Aorta (tissue), 5 donors: ENCODE data around the gene GLRX. TPM values are rescaled to one million over a fixed set of nuclear protein-coding genes. Genes with fewer than 3 reads are reported as not detected.
"Not testable (repeated sequence)": the region's sequence is repeated elsewhere in the genome, so short reads cannot be mapped to it uniquely, and the experiment has no call there.

ENCODE experiments used
- ATAC-seq: fragments of 200-7000 bp; cut with Tn5 transposase; one replicate; pipeline ENCODE4 v1.9.1; 2022; ENCODE audit warnings: moderate library complexity; ENCODE audit not compliant: low FRiP score
- DNase-seq, 2 donors: peaks; one replicate each; pipeline ENCODE4 v3.0.0-alpha.2; 2020
- H3K27ac ChIP-seq, 2 donors: one replicate each; pipeline ENCODE4 v1.5.1; 2013; ENCODE audit warnings: low read length in 2 of 2, mild to moderate bottlenecking in 2 of 2, moderate library complexity in 2 of 2, control low read depth in 1 of 2, inconsistent platforms in 1 of 2, low read depth in 1 of 2
- H3K27me3 ChIP-seq, 2 donors: one replicate each; pipeline ENCODE4 v1.6.1; 2013; ENCODE audit warnings: control low read depth in 1 of 2, low read length in 1 of 2, mild to moderate bottlenecking in 1 of 2, moderate library complexity in 1 of 2; ENCODE audit not compliant: insufficient read depth in 2 of 2, control insufficient read depth in 1 of 2
- H3K36me3 ChIP-seq, 2 donors: one replicate each; pipeline ENCODE4 v1.6.1; 2013; ENCODE audit warnings: control low read depth in 1 of 2, low read length in 1 of 2, mild to moderate bottlenecking in 1 of 2; ENCODE audit not compliant: insufficient read depth in 2 of 2, control insufficient read depth in 1 of 2
- H3K4me1 ChIP-seq, 2 donors: one replicate each; pipeline ENCODE4 v1.6.1; 2013; ENCODE audit warnings: low read length in 2 of 2, control low read depth in 1 of 2, mild to moderate bottlenecking in 1 of 2, moderate library complexity in 1 of 2; ENCODE audit not compliant: insufficient read depth in 2 of 2, control insufficient read depth in 1 of 2
- H3K4me3 ChIP-seq, 2 donors: one replicate each; pipeline ENCODE4 v1.5.1; 2013; ENCODE audit warnings: low read length in 2 of 2, control low read depth in 1 of 2, mild to moderate bottlenecking in 1 of 2
- H3K9me3 ChIP-seq: one replicate; pipeline ENCODE4 v1.6.1; 2013; ENCODE audit warnings: mild to moderate bottlenecking, low read length; ENCODE audit not compliant: control insufficient read depth
- WGBS, 2 donors: extraction: QIAGEN DNeasy Blood & Tissue Kit; methylation state at CpG; one replicate each; pipeline ENCODE4 v1.1.7; 2013; 5-methylcytosine and 5-hydroxymethylcytosine counted together
- intact Hi-C, 2 donors: fragments of 100-400 bp; cut with DNase I; formaldehyde crosslinking; loops; one replicate each; pipeline versions ENCODE4 v1.14.2 to v1.15.0; 2022
- long read RNA-seq, 2 donors: library from polyadenylated mRNA; unstranded; transcript quantifications; one replicate each; pipeline ENCODE4 v2.0.0, GENCODE V29; 2020 to 2021
- polyA plus RNA-seq, 2 donors: library from polyadenylated mRNA; stranded (reverse); fragments of 200-250 nt; gene quantifications; one replicate each; pipeline ENCODE4 v1.2.3, GENCODE V29; 2013
- total RNA-seq, 2 donors: library from RNA; stranded (reverse); fragmentation: NEBNext Ultra II Directional; extraction: Animal tissue kit (Norgen Biotek cat#: 25700); gene quantifications; one replicate each; pipeline ENCODE4 v1.2.1, GENCODE V29; 2021
- donor health status: healthy with polysubstance abuse.
- donor health status: Bipolar disorder and iron deficiency.
- donor health status: DM: no; HTN: no; CAD: no.
- donor health status: DM: no; HTN: no; CAD: no.
- donor health status: DM: yes; HTN: yes; CAD: no.

Gene GLRX, protein sequence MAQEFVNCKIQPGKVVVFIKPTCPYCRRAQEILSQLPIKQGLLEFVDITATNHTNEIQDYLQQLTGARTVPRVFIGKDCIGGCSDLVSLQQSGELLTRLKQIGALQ
- total RNA-seq (10 to 100 TPM; 38.5 to 44.7 TPM), polyA plus RNA-seq (100 to 1,000 TPM in 1 of 2 donors, 10 to 100 TPM in 1; 68.6 to 161 TPM)
- long read RNA-seq, donor 1, transcript GLRX-202 (3 exons, 1,366 nt): minor isoform, 7 of 68 reads
- long read RNA-seq, donor 1, transcript GLRX-201 (3 exons, 1,211 nt): major isoform, 44 of 68 reads
- long read RNA-seq, donor 1, transcript GLRX-204 (2 exons, 3,407 nt): minor isoform, 6 of 68 reads
- long read RNA-seq, donor 1, partial matches to known transcripts: 0 of 68 reads
- long read RNA-seq, donor 1, other reads (novel, unspliced or antisense): 5 of 68 reads
- long read RNA-seq, donor 2, transcript GLRX-201 (3 exons, 1,211 nt): major isoform, 13 of 32 reads
- long read RNA-seq, donor 2, partial matches to known transcripts: 0 of 32 reads
- long read RNA-seq, donor 2, other reads (novel, unspliced or antisense): 16 of 32 reads

- Histone ChIP-seq H3K27me3 (no peaks in the 10 kb centered on the region), H3K36me3 (no peaks in the 10 kb centered on the region), H3K4me3 (peak within 1 kb of the TSS; percentile 56 to 99), H3K27ac (peak within 1 kb of the TSS; percentile 79 to 83), H3K9me3 (no peaks in the 10 kb centered on the region), H3K4me1 (peaks cover 3 to 6% of the 10 kb centered on the region in 2 donors)
- WGBS, 2 donors: 0% methylated on average over 8 of the region's 8 CpGs
- ATAC-seq (peak; percentile 85), DNase-seq (peak; percentile 80 to 82)
- intact Hi-C loops: no loop called here
Observed at GRCh38 chr5:95822542-95823181, at the start of gene GLRX. TSS of gene GLRX (minus strand) at chr5:95822726. CDS start at chr5:95822662, 64 bp downstream.

GRCh38 chr5:95871146-95871806 is 48.8 kb upstream of the GLRX start:
- Histone ChIP-seq H3K27ac (peak overlapping the region in 1 of 2 donors; percentile 59), H3K27me3 (no peaks in the 10 kb centered on the region), H3K4me1 (peaks cover 2 to 3% of the 10 kb centered on the region in 2 donors), H3K36me3 (no peaks in the 10 kb centered on the region), H3K4me3 (no peak overlapping the region), H3K9me3 (no peaks in the 10 kb centered on the region)
- ATAC-seq (no peak), DNase-seq (no peak)
- intact Hi-C loops: no loop called here
- WGBS, 2 donors: 97 to 99% methylated on average over 9 of the region's 9 CpGs

DNA sequence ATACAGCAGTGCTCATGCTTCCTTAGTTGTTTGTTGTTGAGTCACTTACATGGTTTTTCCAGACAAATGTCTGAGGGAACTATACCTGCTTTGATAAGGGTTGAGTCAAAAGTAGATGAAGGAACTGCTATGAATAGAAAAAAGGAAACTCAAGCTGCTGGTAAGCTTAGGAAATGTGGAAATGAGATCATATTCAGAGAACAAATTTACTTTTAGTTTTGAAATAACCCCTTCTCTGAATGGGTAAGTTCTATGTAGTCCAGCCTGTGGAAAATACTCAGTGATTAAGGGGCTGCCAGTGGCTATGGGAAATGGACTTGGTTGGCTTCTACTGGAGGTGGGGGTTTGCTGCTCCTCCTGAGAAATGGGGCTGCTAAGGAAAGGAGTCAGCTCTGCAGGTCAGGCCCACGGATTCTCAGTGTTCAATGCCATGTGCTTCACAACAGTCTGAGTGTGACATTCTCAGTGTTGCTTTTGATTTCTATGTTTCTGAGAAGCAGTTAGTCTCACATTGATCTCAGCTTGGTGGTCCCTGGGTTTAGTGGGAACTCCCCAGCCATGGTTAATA is 47.7 kb upstream of the GLRX start:
- Histone ChIP-seq H3K27ac (peak overlapping the region; percentile 59 to 71), H3K36me3 (no peaks in the 10 kb centered on the region), H3K9me3 (no peaks in the 10 kb centered on the region), H3K4me1 (peaks cover 2 to 3% of the 10 kb centered on the region in 2 donors), H3K27me3 (no peaks in the 10 kb centered on the region), H3K4me3 (no peak overlapping the region)
- ATAC-seq (peak; percentile 64), DNase-seq (no peak)
- 35 to 47% methylated on average over 1 of the region's 1 CpG for WGBS, 2 donors
- intact Hi-C loops: no loop called here

GRCh38 chr5:95869173-95869855 is 46.8 kb upstream of the GLRX start:
- 47 to 57% methylated on average over 3 of the region's 3 CpGs for WGBS, 2 donors
- not testable (repeated sequence) for DNase-seq, H3K9me3 ChIP-seq, H3K27me3 ChIP-seq, H3K27ac ChIP-seq, H3K4me1 ChIP-seq, H3K36me3 ChIP-seq, ATAC-seq, H3K4me3 ChIP-seq
- intact Hi-C loops: loop anchor here in 1 of 2 donors (10.0 kb wide), 2 partner anchors 185 to 355 kb away; no protein-coding TSS in a partner anchor

GRCh38 chr5:95868136-95868535 is 45.6 kb upstream of the GLRX start:
- intact Hi-C loops: loop anchor here in 1 of 2 donors (10.0 kb wide), 2 partner anchors 187 to 357 kb away; no protein-coding TSS in a partner anchor
- peaks cover 2 to 3% of the 10 kb centered on the region in 2 donors for H3K4me1 ChIP-seq
- no peak for DNase-seq
- no peaks in the 10 kb centered on the region for H3K9me3 ChIP-seq
- 97 to 98% methylated on average over 4 of the region's 4 CpGs for WGBS, 2 donors
- no peaks in the 10 kb centered on the region for H3K36me3 ChIP-seq
- no peak overlapping the region for H3K4me3 ChIP-seq
- H3K27me3 ChIP-seq: no peaks in the 10 kb centered on the region
- H3K27ac ChIP-seq: no peak overlapping the region
- no peak for ATAC-seq

DNA sequence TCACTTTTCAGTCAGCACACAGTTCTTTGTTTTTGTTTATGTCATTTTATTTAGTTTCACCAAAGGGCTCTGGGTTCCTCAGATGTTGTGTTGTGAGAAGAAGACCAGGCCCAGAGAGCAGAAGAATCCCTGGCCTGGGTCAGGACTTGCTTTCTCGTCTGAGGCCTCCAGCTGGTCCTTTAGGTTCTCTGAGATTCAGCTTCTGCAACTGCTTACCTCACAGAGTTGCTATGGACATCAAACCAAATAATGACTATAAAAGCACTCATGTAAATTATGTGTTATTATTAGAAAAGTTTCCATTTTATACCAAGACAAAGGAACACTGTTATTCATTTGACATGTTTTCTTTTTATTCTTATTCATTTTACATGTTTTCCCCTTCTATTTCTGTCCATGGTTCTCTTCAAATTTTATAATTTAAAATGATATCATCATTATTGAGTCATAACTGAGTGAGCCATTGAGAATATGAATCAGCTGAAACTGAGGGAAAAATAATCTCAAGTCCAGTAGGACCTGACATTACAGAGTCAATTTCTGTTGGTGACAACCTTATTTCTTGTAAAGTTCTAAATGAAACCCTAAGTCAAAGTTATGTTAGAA is 44.0 kb upstream of the GLRX start:
- 20 to 22% methylated on average over 1 of the region's 1 CpG for WGBS, 2 donors
- intact Hi-C loops: loop anchor here in 1 of 2 donors (10.0 kb wide), 2 partner anchors 188 to 358 kb away; no protein-coding TSS in a partner anchor

GRCh38 chr5:95864944-95865504 is 42.5 kb upstream of the GLRX start:
- no peaks in the 10 kb centered on the region for H3K36me3 ChIP-seq
- 88 to 89% methylated on average over 6 of the region's 6 CpGs for WGBS, 2 donors
- no peak overlapping the region for H3K27ac ChIP-seq
- H3K27me3 ChIP-seq: no peaks in the 10 kb centered on the region
- ATAC-seq (no peak), DNase-seq (no peak)
- intact Hi-C loops: loop anchor here (5.0 to 10.0 kb wide), 4 partner anchors 97 to 392 kb away; partner anchors contain the start of gene ELL2 (in 1 of the 2)
- H3K4me1 ChIP-seq: peaks cover 3% of the 10 kb centered on the region in 2 donors
- no peak overlapping the region for H3K4me3 ChIP-seq
- no peaks in the 10 kb centered on the region for H3K9me3 ChIP-seq

More for the DNA sequence above, 44.0 kb upstream of the GLRX start:
- Histone ChIP-seq H3K27ac (peak overlapping the region; percentile 3 to 59), H3K4me3 (no peak overlapping the region), H3K36me3 (no peaks in the 10 kb centered on the region), H3K4me1 (peaks cover 3% of the 10 kb centered on the region in 2 donors), H3K9me3 (no peaks in the 10 kb centered on the region), H3K27me3 (no peaks in the 10 kb centered on the region)
- no peak for DNase-seq
- no peak for ATAC-seq
